ENCODE results near the gene DENND1C.

DNA sequence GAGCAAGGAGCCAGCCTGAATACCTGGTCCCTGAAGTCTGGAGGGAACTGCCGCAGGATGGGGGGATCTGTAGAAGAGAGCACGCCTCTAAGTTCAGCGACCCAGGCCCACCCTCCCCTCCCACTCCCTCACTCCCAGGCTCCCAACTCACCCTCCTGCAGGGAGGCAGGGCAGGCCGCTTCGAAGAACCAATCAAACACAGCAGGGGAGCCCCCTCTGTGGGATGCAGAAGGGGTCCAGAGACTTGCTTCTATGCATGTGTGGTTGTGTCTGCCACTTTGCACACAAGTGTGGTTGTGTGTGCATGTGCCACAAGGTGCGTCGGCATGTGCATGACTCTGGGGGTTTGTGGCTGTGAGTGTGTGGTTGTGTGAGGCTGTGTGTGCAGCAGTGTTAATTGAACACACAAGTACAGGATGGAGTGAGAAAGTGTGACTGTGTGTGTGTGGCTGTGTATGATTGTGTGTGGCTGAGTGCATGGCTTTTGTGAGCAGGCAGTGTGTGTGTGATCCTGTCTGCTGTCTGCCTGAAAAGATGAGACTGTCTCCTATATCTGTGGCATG lies 1.7 kb downstream of the DENND1C start:
- TF ChIP-seq, protein P1, sequence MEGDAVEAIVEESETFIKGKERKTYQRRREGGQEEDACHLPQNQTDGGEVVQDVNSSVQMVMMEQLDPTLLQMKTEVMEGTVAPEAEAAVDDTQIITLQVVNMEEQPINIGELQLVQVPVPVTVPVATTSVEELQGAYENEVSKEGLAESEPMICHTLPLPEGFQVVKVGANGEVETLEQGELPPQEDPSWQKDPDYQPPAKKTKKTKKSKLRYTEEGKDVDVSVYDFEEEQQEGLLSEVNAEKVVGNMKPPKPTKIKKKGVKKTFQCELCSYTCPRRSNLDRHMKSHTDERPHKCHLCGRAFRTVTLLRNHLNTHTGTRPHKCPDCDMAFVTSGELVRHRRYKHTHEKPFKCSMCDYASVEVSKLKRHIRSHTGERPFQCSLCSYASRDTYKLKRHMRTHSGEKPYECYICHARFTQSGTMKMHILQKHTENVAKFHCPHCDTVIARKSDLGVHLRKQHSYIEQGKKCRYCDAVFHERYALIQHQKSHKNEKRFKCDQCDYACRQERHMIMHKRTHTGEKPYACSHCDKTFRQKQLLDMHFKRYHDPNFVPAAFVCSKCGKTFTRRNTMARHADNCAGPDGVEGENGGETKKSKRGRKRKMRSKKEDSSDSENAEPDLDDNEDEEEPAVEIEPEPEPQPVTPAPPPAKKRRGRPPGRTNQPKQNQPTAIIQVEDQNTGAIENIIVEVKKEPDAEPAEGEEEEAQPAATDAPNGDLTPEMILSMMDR (IDR thresholded peaks at IDR 0.05; ENCODE audit: low read length): no peak
- no peak for TF ChIP-seq EZH2 (IDR thresholded peaks at IDR 0.05; ENCODE audit: borderline replicate concordance, low read length)
